Colonic mucosa (tissue), 4 donors: Measurements from ENCODE around the gene THAP12. TPM values are rescaled to one million over a fixed set of nuclear protein-coding genes. Genes with fewer than 3 reads are reported as not detected.

Experiments
- DNase-seq: peaks from one replicate; pipeline ENCODE4 v3.0.0-alpha.2; 2020
- H3K27ac ChIP-seq: fragments of 200-600 bp; one replicate; pipeline ENCODE4 v1.8.0; 2021
- H3K27me3 ChIP-seq: fragments of 200-600 bp; one replicate; pipeline ENCODE4 v1.8.0; 2021
- H3K36me3 ChIP-seq: fragments of 200-600 bp; one replicate; pipeline ENCODE4 v1.8.0; 2021
- H3K4me1 ChIP-seq: fragments of 200-600 bp; one replicate; pipeline ENCODE4 v1.8.0; 2021; ENCODE audit warnings: mild to moderate bottlenecking
- H3K4me3 ChIP-seq: fragments of 200-600 bp; one replicate; pipeline ENCODE4 v1.8.0; 2021
- H3K9ac ChIP-seq, 2 donors: one replicate each; pipeline ENCODE4 v1.7.0; 2013; ENCODE audit warnings: control low read depth in 2 of 2, low read depth in 2 of 2, low read length in 2 of 2
- H3K9me3 ChIP-seq: fragments of 200-600 bp; one replicate; pipeline ENCODE4 v1.8.0; 2021
- intact Hi-C: fragments of 100-400 bp; cut with DNase I; formaldehyde crosslinking; loops from one replicate; pipeline ENCODE4 v1.14.1; 2022
- total RNA-seq, 2 donors: library from RNA; stranded (reverse); fragmentation: NEBNext Ultra II Directional in 1 of 2; extraction: Animal tissue kit (Norgen Biotek cat#: 25700) in 1 of 2; gene quantifications; one replicate each; pipeline ENCODE4 v1.2.1, GENCODE V29; 2021
- TF ChIP-seq, protein P1 (sequence below): fragments of 200-600 bp; IDR thresholded peaks from one replicate; pipeline ENCODE4 v1.8.0; 2022; ENCODE audit warnings: antibody characterized with exemption, mild to moderate bottlenecking
- donor health status: healthy.
- donor health status: DM: no; HTN: no; CAD: no.
- donor health status: DM: no; HTN: no; CAD: no.

The THAP12 gene
- total RNA-seq, 2 donors from 2014 or later, result 34.4 to 41.6 TPM

DNA sequence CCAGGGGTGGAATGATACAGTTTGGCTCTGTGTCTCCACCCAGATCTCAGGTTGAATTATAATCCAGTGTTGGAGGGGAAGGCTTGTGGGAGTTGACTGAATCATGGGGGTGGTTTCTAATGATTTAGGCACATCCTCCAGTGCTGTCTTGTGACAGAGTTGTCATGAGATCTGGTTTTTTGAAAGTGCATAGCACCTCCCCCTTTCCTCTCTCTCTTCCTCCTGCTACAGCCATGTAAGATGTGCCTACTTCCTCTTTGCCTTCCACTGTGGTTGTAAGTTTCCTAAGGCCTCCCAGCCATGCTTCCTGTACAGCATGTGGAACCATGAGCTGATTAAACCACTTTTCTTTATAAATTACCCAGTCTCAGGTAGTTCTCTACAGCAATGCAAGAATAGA, 45.1 kb downstream of the THAP12 start:
- H3K27ac ChIP-seq, result no peak overlapping the region
- TF ChIP-seq, protein P1, sequence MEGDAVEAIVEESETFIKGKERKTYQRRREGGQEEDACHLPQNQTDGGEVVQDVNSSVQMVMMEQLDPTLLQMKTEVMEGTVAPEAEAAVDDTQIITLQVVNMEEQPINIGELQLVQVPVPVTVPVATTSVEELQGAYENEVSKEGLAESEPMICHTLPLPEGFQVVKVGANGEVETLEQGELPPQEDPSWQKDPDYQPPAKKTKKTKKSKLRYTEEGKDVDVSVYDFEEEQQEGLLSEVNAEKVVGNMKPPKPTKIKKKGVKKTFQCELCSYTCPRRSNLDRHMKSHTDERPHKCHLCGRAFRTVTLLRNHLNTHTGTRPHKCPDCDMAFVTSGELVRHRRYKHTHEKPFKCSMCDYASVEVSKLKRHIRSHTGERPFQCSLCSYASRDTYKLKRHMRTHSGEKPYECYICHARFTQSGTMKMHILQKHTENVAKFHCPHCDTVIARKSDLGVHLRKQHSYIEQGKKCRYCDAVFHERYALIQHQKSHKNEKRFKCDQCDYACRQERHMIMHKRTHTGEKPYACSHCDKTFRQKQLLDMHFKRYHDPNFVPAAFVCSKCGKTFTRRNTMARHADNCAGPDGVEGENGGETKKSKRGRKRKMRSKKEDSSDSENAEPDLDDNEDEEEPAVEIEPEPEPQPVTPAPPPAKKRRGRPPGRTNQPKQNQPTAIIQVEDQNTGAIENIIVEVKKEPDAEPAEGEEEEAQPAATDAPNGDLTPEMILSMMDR, result no peak
- peak; percentile 12 for DNase-seq
- H3K9ac ChIP-seq, result no peak overlapping the region
- no peaks in the 10 kb centered on the region for H3K27me3 ChIP-seq
- H3K4me1 ChIP-seq, result no peaks in the 10 kb centered on the region
- no peaks in the 10 kb centered on the region for H3K36me3 ChIP-seq
- no peaks in the 10 kb centered on the region for H3K9me3 ChIP-seq
- intact Hi-C loops, result no loop called here
- H3K4me3 ChIP-seq, result no peak overlapping the region

DNA sequence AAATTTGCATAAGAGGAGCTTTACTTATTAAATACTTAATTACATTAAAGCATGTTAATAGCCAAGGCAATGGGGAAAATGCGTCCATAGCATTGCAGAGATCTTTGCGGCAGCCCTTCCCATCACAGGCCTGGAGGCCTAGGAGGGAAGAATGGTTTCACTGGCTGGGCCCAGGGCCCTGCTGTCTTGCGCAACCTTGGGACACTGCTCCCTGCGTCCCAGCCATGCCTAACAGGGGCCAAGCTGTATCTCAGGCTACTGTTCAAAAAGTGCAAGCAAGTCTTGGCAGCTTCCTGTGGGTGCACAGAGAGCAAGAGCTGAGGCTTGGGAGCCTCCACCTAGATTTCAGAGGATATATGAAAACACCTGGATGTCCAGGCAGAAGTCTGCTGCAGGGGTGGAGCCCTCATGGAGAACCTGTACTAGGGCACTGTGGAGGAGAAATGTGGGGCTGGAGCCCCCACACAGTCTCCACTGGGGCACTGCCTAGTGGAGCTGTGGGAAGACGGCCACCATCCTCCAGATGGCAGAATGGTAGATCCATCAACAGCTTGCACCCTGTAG, 46.0 kb downstream of the THAP12 start:
- DNase-seq, result no peak
- intact Hi-C loops, result no loop called here
- Histone ChIP-seq H3K9me3 (no peaks in the 10 kb centered on the region), H3K36me3 (no peaks in the 10 kb centered on the region), H3K27me3 (no peaks in the 10 kb centered on the region), H3K4me1 (no peaks in the 10 kb centered on the region), H3K9ac (no peak overlapping the region), H3K27ac (no peak overlapping the region), H3K4me3 (no peak overlapping the region)
- TF ChIP-seq, protein P1, result no peak

DNA sequence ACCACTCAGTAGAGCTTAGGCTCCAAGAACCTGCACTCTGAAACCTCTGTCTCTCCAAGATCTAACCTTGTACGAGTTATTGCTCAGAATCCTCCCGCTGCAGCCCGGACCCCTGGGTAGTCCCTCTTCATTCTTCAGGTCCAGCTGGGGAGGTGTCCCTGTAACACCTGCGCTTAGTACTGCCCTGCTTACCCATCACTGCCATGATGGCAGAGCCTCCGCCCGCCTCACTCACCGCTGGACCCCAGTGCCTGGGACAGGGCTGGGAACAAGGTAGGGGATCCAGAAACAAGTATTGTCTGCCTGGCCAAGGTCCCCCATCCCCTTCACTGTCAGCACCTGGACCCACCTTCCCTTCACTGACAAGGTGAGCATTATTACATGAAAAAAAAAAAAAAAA, 50.3 kb downstream of the THAP12 start:
- H3K4me3 ChIP-seq, result no peak overlapping the region
- no peak overlapping the region for H3K9ac ChIP-seq
- H3K27ac ChIP-seq, result no peak overlapping the region
- no peaks in the 10 kb centered on the region for H3K36me3 ChIP-seq
- DNase-seq, result no peak
- intact Hi-C loops, result no loop called here
- H3K27me3 ChIP-seq, result no peaks in the 10 kb centered on the region
- H3K4me1 ChIP-seq, result no peaks in the 10 kb centered on the region
- TF ChIP-seq, protein P1, result no peak
- H3K9me3 ChIP-seq, result no peaks in the 10 kb centered on the region

DNA sequence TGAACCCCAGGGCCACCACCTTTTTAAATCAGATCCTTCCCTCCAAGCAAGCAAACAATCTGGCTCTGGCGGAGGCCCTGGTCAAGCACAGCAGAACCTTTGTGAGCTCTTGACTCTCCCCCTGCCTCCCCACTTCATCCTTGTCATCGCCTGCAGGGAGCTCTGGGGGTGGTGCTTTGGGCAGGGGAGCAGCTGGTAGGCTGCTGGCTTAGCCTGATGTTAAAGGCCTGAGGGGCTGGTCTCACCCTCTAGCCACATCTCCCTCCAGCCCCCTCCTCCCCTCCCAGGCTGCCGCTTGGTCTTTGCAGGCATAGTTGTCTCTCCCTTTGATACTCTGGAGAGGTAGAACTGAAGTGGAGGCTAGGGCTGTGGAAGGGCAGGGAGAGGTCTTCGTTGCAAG, 50.9 kb downstream of the THAP12 start:
- no peak overlapping the region for H3K9ac ChIP-seq
- H3K9me3 ChIP-seq, result no peaks in the 10 kb centered on the region
- H3K4me3 ChIP-seq, result no peak overlapping the region
- H3K27ac ChIP-seq, result no peak overlapping the region
- TF ChIP-seq, protein P1, result no peak
- H3K36me3 ChIP-seq, result no peaks in the 10 kb centered on the region
- H3K4me1 ChIP-seq, result no peaks in the 10 kb centered on the region
- DNase-seq, result no peak
- intact Hi-C loops, result no loop called here
- H3K27me3 ChIP-seq, result no peaks in the 10 kb centered on the region

DNA sequence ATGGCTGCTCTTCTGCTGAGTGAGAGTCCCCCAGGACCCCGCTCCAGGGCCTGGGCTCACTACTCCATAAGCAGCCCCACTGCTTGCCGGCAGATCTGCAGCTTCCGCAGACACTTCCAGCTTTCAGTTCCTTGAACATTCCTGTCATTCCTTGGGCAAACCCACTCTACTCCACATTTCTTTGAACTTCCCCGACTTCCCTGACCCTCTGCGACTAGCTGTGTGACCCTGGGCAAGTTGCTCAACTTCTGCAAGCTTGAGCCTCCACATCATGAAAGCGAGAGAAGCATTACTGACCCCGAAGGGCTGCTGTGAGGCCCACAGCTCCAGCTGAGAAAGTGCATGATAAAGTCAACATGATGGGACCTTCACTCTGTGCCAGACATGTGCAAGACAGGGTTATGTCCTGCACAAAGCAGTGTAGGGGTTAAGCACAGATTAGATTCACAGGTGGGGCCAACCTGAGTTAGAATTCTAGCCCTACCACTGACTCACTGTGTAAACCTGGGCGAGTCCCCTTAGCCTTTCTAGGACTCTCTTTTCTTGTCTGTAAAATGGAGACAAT, 51.8 kb downstream of the THAP12 start:
- intact Hi-C loops, result no loop called here
- DNase-seq, result no peak

More for the DNA sequence above, 51.8 kb downstream of the THAP12 start:
- Histone ChIP-seq H3K4me3 (no peak overlapping the region), H3K9me3 (no peaks in the 10 kb centered on the region), H3K4me1 (no peaks in the 10 kb centered on the region), H3K9ac (no peak overlapping the region), H3K27me3 (no peaks in the 10 kb centered on the region), H3K36me3 (no peaks in the 10 kb centered on the region), H3K27ac (no peak overlapping the region)
- TF ChIP-seq, protein P1, result no peak
